Dedifferentiated amniotic fluid mesenchymal stem cell (primary cell): ENCODE results near the gene CYTH4.
"Not testable (repeated sequence)": the region's sequence is repeated elsewhere in the genome, so short reads cannot be mapped to it uniquely, and the experiment has no call there.

Experiments
- DNase-seq: peaks from one replicate; pipeline ENCODE4 v3.0.0-alpha.2; 2016; ENCODE audit errors: extremely low spot score

The CYTH4 gene

GRCh38 chr22:37310075-37310606 lies 27.8 kb downstream of the CYTH4 start:
- no peak for DNase-seq

- DNase-seq: no peak
These were observed 28.7 kb downstream of the CYTH4 start for GRCh38 chr22:37310815-37311595.

GRCh38 chr22:37311761-37312312 lies 29.5 kb downstream of the CYTH4 start:
- DNase-seq: no peak

GRCh38 chr22:37312549-37313183 lies 30.4 kb downstream of the CYTH4 start:
- DNase-seq: no peak

GRCh38 chr22:37313376-37314314 lies 31.3 kb downstream of the CYTH4 start:
- no peak for DNase-seq

- no peak for DNase-seq
These were observed 32.2 kb downstream of the CYTH4 start for GRCh38 chr22:37314315-37315074.

GRCh38 chr22:37316405-37316804 lies 34.1 kb downstream of the CYTH4 start:
- no peak for DNase-seq

- peak; percentile 77 for DNase-seq
These were observed 34.6 kb downstream of the CYTH4 start for GRCh38 chr22:37316875-37317371.

- no peak for DNase-seq
These were observed 35.4 kb downstream of the CYTH4 start for GRCh38 chr22:37317698-37318210.

- no peak for DNase-seq
These were observed 36.2 kb downstream of the CYTH4 start for GRCh38 chr22:37318364-37319109.

GRCh38 chr22:37319469-37319868 lies 37.2 kb downstream of the CYTH4 start:
- no peak for DNase-seq

- DNase-seq: no peak
These were observed 38.7 kb downstream of the CYTH4 start for GRCh38 chr22:37320726-37321677.

- DNase-seq: no peak
These were observed 42.2 kb downstream of the CYTH4 start for GRCh38 chr22:37324340-37325038.

- no peak for DNase-seq
These were observed 42.7 kb downstream of the CYTH4 start for GRCh38 chr22:37325039-37325395.

GRCh38 chr22:37326726-37327125 lies 44.4 kb downstream of the CYTH4 start:
- DNase-seq: no peak

- DNase-seq: no peak
These were observed 45.7 kb downstream of the CYTH4 start for GRCh38 chr22:37328017-37328416.

- DNase-seq: not testable (repeated sequence)
These were observed 46.4 kb downstream of the CYTH4 start for GRCh38 chr22:37328538-37329237.
